DMS 273 treated with DMSO at 0.1 percent for 48 hours (cell line): Measurements from ENCODE around the gene CRYGC.

Experiments
- DNase-seq: peaks from one replicate; lab custom pipeline; 2025; lab: John Stamatoyannopoulos, UW

CRYGC gene

GRCh38 chr2:208093128-208093527, 36.5 kb downstream of the CRYGC start:
- DNase-seq, result peak; percentile 4

- DNase-seq, result peak; percentile 4
Observed at GRCh38 chr2:208092093-208092832, 37.4 kb downstream of the CRYGC start.

- no peak for DNase-seq
Observed at GRCh38 chr2:208090420-208090819, 39.2 kb downstream of the CRYGC start.

- DNase-seq, result no peak
Observed at GRCh38 chr2:208086029-208086428, 43.6 kb downstream of the CRYGC start.

GRCh38 chr2:208083807-208084206, 45.8 kb downstream of the CRYGC start:
- DNase-seq, result no peak
